HG03571 (cell line): ENCODE results near the gene GMDS.
A peak's percentile ranks its signal among the peaks of the same experiment; 100 is the strongest.

Experiments
- ATAC-seq: cut with Tn5 transposase; IDR thresholded peaks from one replicate; pipeline ENCODE4 v1.9.1; 2021; ENCODE audit not compliant: unreplicated experiment

The GMDS gene

DNA sequence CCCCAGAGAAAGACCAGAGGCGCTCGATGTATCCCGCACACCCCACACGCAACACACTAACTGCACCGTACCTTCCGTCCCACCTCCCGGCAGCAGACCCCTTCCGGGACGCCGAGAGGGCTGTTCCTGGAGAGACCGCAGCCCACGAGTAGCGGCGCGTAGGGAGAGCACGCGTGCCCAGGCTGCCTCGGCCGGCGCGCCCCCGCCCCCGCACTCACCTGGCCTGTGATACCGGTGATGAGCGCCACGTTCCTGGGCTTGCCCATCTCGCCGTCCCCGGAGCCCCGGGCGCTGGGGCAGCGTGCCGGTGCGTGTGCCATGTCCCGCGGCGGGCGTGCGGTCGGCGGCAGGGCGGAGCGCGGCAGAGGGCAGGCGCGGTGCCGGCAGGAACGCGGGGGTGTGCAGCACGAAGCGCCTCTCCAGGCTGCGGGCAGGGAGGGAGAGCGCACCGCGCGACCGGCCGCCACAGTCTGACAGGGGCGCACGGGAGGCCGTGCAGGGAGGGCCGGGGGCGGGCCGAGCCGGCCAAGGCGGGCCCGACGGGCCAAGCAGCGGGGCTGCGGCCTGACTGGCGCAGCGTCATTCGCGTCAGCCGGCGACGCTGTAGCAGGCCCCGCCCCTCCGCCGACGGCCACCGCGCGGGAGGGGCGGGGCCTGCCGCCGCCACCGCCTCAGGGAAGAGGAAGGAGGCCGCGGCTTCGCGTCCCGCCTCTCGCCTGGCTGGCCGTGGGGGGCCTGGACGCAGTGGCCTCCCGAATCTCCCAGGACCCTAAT is at the start of gene GMDS:
Gene GMDS, minus strand, starts transcription at position 503 of the 774 bp plus-strand sequence.
- ATAC-seq = peak; percentile 96

- ATAC-seq = no peak
Observed at GRCh38 chr6:2285510-2285909, 40.1 kb upstream of the GMDS start.

DNA sequence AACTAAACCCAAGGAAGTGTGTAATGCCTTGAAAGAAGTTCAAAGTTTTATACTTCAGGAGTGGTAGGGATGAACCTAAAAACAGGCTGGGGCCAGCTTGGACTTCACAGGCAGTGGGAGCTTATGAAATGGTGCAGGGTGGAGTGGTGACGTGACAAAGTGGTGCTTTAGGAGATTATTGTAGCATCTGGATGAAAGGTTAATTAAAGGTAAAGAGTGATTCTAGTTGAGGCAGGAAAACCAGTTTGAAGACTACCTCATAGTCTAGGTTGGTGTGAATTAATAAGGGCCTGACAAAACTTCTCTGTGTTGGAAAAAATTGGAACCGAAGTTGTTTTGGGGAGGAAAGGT is 30.5 kb upstream of the GMDS start:
- no peak for ATAC-seq

- no peak for ATAC-seq
Observed at GRCh38 chr6:2274981-2275891, 29.8 kb upstream of the GMDS start.

GRCh38 chr6:2272696-2273095 is 27.3 kb upstream of the GMDS start:
- ATAC-seq = no peak

DNA sequence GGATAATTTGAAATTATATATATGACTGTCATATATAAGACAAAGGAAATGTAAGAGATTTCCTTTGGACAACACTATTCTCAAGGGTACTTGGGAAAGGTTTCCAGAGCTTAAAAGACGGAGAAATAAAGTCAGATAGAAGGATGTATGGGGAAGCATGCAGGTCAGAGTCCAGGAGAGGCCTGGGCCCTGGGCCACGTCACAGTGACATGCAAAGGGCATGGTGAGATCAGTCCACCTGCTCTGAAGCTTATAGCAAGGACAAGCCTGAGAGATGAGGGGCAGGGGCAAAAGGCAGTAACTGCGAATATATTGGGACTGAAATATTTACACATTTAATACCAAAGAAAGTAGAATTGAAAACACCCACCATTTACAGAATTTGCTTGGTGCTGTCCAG is 24.6 kb upstream of the GMDS start:
- ATAC-seq = no peak

GRCh38 chr6:2266841-2267240 is 21.4 kb upstream of the GMDS start:
- no peak for ATAC-seq

GRCh38 chr6:2266031-2266795 is 20.8 kb upstream of the GMDS start:
- ATAC-seq = no peak

GRCh38 chr6:2264932-2265331 is 19.5 kb upstream of the GMDS start:
- no peak for ATAC-seq

DNA sequence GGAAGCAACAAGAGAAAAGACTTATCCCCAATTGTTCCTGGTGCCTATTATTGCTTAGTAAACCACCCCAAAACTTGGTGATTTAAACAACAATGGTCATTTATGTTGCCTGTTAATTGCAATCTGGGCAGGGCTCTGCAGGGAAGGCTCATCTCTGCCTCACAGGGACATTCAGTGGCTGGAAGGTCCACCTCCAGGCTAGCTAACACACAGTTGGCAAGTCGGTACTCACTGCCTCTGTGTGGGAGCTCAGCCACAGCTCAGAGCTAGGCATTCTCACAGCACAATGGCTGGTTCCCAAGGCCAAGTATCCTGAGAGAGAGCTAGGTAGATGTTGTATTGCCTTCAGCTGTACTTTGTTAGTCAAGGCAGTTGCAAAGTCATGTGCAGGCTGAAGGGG is 18.5 kb upstream of the GMDS start:
- ATAC-seq = no peak

GRCh38 chr6:2259574-2259973 is 14.2 kb upstream of the GMDS start:
- no peak for ATAC-seq

GRCh38 chr6:2259002-2259494 is 13.6 kb upstream of the GMDS start:
- no peak for ATAC-seq

- ATAC-seq = no peak
Observed at GRCh38 chr6:2258112-2258511, 12.7 kb upstream of the GMDS start.

DNA sequence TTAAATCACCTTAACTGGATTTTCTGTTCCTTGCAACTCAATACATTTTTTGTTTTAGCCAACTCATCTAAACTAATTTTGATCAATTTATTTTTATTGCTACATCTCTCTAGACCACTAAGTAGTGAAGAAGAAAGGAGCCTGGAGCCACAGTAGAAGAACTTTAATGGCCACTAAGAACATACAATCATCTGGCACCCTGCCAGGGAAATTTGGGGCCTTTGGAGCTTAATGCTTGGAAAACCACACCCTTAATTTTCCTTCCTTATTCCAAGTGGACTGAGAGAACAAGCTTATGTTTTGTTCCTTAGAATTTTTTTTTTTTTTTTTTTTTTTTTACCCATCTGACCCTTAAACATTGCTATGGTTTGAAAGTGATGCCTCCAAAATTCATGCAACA is 12.0 kb upstream of the GMDS start:
- ATAC-seq = no peak

DNA sequence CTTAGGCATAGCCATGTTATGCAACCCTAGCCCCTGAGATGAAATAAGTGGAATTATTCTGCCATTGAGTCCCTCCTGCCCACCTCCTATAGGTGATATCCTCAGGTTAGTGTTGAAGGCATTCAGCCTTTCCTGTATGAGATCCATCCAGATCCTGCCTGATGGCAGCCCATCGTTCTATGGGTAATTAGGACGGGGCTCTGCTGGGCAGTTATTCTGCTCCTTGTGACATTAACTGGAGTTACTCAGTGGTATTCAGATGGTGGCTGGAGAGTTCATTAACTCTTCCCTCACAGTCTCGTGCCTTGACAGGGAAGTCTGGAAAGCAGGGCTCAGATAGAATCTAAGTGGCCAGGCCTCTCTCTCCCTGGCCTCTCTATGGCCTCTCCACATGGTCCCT is 9.3 kb upstream of the GMDS start:
- no peak for ATAC-seq

GRCh38 chr6:2249126-2249525 is 3.7 kb upstream of the GMDS start:
- no peak for ATAC-seq

GRCh38 chr6:2247664-2248063 is 2.3 kb upstream of the GMDS start:
- no peak for ATAC-seq

DNA sequence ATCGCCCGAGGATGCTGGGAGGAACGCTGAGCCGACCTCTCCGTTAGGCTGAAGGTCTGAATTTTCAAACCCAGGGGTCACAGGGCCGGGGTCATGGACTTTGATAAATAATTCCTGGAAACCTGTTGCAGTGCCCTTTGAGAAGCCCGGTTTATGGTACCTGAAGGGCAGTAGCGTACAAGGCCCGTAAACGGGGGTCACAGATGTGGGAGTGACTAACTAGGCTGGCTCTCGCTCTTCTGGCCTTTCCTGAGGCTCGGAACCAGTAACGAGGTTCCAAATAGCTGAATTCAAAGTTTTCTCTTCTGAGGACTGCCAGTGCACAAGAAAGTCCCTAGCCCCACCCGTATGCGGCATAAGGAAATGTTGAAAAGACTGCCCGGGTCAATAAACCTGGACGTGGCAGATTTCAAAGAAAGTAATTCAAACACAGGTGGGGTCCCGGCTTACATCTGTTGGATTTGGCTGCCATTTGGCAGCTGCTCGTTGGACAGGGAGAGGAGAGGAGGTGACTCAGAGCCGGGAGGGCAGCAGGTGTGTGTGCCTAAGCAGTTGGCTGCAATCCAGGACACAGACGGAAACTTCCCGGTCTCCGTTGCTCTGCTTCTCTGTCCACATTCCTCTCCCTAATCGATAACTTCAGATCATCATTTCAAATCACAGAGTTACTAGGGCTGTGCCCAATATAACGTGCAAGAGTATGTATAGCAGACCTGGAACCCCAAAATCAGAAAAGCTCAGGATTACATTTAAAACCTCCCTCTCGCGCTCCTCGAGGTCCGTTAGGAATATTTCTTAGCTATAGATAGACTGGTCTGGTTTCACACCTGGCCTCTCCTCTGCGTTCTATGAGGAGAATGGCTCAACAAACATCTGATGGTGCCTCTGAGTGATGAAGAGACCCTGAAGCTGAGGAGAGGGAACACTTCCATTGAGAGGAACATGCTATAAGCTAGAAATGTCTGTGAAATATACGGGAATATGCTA is 765 bp upstream of the GMDS start:
- ATAC-seq = peak; percentile 15

DNA sequence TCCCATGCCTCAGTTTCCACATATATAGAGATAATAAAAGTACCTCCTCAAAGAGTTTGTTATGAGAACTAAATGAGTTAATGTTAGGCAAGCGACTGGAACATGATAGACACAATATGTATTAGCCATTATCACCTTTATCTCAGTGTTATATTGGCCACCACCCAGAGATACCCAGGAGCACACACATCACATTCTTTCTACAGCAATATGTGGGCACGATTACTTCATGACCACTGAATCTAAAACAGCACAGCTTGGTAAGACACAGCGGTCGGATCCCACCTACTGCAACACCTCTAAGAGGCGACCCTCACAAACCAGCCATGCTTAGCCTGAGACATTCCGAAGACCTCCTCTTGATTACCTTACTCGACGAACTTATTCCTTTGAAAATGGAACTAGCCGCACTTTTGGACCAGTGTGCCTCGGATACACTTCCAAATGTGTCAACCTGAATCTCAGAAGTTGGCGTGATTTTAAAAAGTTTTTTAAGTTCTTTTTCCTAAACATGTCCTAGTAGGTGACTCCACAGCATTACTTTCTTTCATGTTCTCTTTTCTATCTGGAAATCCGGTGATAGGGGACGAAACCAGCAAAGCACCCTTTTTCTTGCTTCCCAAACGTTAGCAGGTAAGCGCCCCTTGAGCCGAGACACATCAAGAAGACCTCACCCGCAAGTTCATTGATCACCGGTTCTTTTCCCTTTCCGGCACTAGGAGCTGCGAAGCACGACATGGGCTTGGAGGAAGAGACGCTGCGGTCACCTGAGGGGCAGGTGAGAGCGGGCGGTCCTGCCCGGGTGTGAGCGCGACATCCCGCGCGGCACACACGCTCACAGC is 923 bp downstream of the GMDS start:
- no peak for ATAC-seq
